ENCODE measurements around the gene RASA1.
A peak's percentile ranks its signal among the peaks of the same experiment; 100 is the strongest.
"Not testable (repeated sequence)": the region's sequence is repeated elsewhere in the genome, so short reads cannot be mapped to it uniquely, and the experiment has no call there.

Gene RASA1

DNA sequence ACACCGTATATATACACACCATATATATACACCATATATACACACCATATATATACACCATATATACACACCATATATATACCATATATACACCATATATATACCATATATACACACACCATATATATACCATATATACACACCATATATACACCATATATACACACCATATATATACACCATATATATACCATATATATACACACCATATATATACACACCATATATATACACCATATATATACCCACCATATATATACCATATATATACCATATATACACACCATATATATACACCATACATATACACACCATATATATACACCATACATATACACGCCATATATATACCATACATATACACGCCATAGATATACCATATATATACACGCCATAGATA, 19.6 kb downstream of the RASA1 start:
- FAIRE-seq: peak; percentile 90

DNA sequence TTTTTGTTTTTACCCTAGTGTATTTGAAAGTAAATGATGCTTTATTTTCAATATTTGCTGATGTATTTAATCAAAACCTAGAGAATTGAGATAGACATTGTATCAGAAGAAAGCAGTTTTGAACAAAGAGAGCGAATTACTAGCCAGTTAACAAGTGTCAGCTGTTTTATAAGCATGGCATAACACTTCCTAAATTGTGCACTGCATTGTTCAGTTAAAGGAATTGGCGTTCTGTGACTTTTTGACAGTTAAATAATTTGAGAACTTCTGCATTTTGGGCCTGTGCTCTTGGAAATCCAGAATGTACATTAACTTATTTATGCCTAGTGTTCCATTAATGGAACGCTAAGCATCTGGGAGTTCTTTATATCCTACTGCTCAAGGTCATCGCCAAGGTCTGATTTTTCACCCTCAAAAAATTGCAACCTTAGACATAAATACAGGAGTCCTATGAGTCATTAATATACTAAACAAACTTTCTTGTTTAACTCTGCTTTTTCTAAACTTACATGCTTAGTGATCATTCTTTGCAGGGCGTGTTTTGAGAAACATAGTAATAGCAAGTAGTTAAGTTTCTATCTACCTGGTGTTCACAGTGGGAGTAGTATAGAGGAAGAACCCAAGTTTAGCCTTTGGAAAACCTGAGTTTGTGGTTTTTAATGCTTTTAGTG, 31.1 kb downstream of the RASA1 start:
- no peak for FAIRE-seq

DNA sequence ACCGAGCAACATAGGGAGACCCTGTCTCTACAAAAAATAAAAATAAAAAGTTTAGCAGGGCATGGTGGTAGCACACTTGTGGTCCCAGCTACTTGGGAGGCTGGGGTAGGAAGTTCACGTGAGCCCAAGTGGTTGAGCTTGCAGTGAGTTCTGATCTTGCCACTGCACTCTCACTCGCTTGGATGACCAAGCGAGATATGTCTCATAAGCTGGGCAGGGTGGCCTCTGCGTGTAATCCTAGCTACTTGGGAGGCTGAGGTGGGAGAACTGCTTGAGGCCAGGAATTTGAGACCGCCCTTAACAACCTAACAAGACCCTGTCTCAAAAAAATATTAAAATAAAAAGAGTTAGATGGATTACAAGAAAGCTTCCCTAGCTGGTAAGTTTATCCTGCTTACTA, 32.5 kb downstream of the RASA1 start:
- FAIRE-seq: no peak

DNA sequence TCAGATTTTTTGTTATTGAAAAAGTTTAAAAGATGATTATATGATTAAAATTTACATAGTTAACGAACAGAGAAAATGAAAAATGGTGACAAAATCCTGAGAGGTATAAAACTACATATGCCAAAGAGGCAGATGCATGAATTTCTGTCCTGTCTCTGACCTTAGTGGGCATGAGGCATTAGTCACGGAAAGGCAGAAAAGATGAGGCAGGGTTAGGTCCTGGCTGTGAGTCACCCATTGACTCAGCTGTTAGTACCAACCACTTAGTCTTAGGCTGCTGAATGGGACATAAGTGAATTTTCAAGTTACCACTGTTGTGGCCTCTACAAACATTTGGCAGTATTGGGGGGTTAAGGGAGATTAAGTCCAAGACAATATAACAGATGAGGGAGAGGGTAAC, 33.1 kb downstream of the RASA1 start:
- FAIRE-seq: no peak

DNA sequence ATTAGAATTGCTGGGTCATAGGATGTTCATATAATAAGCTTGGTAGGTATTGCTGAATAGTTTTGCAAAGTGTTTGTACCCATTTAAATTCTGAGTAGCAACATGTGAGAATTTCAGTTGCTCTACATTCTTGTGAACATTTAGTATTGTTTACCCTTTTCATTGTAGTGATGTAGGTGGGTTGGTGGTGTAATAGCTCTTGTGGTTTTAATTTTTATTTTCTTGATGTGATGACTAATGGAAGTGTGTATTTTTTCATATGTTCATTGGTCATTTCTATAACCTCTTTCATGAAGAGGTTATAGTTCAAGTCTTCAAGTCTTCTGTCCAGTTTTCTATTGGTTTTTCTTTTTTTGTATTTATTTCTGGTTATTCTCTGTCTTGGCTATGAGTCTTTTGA, 34.4 kb downstream of the RASA1 start:
- no peak for FAIRE-seq

DNA sequence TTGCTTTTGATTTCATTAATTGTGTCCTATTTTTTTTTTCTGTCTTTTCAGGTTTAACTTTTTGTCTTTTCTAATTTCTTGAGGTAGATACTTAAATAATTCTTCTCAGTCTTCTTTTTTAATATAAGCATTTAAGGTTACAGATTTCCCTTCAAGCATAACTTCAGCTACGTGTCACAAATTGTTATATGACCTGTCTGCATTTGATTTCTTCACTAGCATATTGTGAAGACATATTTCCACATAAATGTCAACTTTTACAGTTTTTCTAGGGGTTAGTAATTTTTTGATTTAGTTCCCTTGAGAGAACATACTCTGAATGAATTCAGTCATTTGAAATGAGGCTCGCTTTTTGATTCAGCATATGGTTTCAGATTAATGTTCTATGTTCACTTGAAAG, 35.6 kb downstream of the RASA1 start:
- no peak for FAIRE-seq

DNA sequence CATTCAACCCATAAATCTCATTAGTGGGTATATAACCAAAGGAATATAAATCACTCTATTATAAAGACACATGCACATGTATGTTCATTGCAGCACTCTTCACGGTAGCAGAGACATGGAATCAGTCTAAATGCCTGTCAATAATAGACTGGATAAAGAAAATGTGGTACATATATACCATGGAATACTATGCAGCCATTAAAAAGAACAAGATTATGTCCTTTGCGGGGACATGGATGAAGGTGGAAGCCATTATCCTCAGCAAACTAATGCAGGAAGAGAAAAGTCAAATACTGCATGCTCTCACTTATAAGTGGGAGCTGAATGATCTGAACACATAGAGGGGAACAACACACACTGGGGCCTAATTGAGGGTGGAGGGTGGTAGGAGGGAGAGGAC, 38.4 kb downstream of the RASA1 start:
- not testable (repeated sequence) for FAIRE-seq

DNA sequence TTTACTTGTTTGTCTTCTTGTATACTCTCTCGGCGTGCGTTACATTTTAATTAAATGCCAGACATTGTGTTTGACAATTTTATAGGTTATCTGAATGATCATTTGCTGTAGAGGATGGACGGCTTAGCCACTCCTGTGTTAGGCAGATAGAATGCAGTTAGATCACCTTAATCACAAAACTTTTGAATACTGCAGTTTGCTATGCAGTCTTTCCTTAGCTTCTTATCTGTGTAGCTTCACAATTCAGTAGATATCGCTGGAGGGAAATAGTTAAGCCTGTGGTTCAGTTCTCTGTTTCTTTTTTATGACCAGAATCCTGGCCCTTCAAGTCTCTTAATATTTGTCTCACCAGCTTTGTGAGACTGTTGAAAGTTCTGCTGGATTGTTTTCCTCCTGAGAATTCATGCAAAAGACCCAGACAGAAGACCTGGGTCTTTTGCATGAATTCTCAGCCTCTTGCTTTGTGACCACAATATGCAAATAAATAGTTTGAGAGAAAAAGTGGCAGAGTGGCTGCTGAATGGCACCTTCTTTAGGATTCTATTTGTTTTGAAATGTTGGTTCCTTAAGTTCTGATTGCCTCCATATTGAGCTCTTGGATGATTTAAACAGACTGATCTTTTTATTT, 40.2 kb downstream of the RASA1 start:
- FAIRE-seq: no peak

DNA sequence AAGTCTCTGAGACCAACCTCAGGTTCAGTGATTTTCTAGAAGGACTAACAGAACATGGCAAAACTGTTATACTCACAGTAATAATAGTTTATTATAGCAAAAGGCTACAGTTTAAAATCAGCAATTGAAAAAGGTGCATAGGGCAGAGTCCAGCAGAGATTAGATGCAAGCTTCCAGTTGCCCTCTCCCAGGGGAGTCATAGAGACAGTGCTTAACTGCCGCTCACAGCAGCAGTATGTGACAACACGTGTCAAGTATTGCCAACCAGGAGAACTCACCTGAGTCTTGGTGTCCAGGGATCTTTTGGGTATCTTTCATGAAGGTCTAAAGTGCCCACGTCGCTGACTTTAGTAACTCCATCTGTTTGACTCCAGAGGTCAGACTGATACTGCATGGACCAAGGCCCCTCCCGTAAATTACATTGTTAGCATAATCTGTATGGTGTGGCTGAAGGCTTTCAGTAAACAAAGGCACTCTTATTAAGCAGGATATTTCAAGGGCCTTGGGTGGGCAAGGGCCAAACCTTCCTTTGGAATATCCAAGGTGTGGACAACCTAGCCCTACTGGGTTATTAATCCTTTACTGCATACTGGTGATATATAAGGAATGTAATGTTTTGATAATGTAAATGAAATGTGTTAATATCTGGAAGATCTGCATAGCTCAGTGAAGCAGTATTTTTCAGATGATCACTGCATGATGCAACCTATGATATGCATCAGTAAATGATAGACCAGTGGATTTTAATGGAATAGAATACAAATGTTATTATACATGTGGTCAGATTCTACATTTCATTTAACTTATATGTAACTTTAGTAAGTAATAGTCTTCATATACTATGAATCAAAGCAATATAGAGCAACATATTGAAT, 44.0 kb downstream of the RASA1 start:
- FAIRE-seq: no peak

DNA sequence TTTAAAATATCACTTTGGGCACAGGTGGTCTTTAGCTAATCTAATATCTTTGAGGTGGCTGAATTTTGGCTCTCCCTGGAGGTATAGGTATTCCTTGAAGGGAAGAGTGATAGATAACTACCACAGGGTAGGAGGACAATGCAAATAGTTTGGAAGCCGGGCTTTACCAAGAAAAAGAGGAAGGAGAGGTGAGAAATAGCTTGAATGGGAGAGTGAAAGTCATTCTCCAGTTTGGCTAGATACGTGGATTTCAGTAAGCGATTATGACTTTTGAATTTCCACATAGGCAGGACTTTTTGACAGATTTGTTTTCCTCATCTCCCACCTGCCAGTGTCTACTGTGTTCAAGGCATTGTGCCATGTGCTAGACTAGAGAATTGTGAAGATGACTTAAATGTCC, 45.5 kb downstream of the RASA1 start:
- no peak for FAIRE-seq

DNA sequence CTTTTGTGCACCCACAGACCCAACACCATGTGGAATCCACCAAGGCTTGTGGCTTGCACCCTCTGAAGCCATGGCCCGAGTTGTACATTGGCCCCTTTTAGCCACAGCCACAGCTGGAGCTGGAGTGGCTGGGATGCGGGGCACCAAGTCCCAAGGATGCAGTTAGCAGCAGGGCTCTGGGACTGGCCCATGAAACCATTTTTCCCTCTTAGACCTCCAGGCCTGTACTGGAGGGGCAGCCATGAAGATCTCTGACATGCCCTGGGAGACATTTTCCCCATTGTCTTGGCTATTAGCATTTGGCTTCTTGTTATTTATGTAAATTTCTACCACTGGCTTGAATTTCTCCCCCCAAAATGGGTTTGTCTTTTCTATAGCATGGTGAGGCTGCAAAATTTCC, 51.8 kb downstream of the RASA1 start:
- FAIRE-seq: no peak

DNA sequence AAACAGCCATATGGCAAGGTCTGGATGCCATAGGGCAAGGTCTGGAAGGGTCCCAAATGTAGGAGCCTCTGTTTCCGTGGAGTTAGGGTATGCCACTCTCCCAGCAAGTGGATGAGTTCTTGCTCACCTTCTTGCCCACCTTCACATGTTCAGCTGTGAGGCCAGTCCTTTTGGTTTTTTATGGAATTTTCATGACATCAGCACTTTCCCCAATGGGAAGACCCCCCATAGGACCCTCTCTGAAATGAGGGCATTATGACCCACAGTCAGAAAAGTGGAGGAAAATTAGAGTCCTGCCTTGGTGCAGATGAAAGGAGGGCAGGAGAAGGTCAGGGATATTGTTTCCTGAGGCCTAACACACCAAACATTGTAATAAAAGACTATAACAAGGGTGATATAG, 53.9 kb downstream of the RASA1 start:
- FAIRE-seq: no peak

DNA sequence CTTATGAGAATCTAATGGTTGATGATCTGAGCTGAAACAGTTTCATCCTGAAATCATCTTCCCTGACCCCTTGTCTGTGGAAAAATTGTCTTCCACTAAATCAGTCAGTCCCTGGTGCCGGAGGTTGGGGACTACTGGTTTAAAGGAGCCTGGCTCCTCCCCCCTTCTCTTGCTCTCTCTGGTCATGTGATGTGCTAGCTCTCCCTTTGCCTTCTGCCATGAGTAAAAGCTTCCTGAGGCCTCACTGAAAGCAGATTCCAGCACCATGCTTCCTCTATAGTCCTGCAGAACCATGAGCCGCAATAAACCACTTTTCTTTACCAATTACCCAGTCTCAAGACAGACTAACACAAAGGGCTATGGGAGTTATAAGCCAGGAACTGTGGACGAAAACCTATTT, 54.7 kb downstream of the RASA1 start:
- no peak for FAIRE-seq

DNA sequence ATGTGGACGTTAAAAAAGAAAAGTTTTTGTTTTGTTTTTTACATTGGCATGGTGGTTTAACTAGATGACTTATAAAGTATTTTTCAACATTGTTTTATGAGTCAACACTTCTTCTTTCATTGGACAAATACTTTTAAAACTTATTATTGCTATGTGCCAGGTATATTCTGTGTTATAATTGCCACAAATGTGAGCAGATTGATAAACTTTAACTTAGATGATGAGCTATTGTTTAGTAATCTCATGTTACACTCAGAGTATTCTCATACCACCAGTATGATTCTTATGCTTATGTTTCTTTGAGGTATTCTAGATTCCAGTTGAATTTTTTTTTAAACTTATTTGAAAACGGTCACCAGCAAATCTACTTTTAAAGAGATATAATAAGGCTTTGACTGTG, 60.3 kb downstream of the RASA1 start:
- FAIRE-seq: no peak

DNA sequence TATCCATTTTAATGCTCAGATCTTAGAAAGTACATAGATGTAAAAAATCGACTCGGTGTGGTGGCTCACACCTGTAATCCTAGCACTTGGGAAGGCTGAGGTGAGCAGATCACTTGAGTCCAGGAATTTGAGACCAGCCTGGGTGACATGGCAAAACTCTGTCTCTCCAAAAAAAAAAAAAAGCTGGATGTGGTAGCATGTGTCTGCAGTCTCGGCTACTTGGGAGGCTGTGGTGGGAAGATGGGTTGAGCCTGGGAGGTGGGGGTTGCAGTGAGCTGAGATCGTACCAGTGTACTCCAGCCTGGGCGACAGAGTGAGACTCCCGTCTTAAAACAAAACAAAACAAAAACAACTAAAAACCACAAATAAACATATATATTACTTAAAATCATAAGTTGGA, 61.4 kb downstream of the RASA1 start:
- no peak for FAIRE-seq

DNA sequence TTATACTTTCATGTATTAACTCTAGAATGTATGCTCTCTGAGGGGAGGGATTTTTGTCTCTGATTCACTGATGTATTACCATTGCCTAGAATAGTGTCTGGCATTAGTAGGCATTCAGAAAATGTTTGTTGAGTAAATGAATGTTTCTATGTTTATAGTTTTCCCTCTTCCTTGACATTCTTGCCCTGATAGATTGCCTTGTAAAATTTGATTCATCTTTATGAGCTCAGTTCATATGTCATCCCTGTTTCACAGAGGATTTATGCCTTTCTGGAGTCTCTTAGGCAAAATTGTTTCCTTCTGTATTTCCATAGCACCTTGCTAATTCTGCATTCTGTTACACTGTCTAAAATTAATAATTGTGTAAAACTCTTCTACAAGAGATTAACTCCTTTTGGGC, 72.3 kb downstream of the RASA1 start:
- no peak for FAIRE-seq

DNA sequence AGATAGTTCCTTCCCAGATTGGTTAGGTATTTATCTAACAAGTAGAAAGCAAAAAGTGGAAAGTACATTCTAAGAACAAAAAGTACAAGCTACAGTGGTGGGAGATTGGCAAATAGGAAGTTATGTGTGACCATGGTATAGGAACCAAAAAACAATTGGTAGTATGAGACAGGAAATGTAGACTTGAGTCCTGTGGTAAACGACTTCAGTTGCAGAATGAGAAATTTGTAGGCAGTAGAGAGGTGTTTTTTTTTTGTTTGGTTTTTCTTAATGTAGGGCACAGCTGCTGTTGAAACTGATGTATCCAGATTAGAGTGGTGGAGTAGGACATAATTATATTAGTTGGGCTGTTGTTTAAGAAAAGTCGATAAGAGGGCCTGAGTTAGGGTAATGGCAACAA, 73.0 kb downstream of the RASA1 start:
- FAIRE-seq: no peak

DNA sequence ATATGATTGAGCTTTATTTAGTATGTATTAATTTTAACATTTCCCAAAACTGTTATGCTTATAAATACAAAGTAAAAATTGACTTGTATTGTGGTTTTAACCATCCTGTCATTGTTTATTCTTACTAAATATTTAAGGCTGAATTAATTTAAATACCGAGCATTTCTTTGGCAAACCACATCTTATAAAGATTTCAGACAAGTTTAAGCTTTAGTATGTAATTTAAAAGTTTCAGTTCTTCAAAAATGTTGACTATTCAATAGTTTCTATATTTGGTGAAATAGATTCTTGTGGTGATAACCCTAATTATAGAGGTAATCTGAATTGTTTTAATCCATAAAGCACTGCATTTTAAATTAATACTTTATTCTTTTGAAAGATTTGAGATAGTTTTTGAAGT, 79.6 kb downstream of the RASA1 start:
- peak; percentile 45 for FAIRE-seq

DNA sequence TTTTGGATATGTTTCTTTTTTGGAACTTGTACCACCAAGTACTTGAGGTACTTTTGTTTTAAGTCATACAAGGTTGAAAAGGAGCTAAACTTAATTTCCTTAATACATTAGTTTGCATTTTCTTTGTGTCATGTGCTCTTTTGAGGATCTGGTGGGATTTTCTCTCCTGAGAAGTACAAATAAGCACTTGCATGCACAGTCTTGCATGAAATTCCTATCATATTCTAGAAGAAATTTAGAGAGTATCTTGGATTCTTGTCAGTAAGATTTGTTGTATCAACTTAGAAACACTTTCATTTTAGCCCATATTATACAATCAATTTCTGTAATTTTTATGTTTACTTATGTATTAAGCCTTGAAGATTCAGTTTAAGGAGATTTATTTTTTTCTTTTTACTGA, 80.2 kb downstream of the RASA1 start:
- FAIRE-seq: no peak

DNA sequence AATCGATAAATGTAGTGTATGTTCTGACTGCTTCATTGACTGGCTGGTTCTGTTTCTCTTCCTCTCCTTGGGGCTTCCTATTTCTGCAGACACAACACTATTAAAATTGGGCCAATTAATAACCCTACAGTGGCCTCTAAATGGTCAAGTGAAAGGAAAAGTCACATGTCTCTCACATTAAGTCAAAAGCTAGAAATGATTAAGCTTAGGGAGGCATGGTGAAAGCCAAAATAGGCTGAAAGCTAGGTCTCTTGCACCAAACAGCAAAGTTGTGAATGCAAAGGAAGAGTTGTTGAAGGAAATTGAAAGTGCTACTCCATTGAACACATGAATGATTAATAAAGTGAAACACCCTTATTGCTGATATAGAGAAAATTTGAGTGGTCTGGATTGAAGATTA, 86.8 kb downstream of the RASA1 start:
- FAIRE-seq: no peak

DNA sequence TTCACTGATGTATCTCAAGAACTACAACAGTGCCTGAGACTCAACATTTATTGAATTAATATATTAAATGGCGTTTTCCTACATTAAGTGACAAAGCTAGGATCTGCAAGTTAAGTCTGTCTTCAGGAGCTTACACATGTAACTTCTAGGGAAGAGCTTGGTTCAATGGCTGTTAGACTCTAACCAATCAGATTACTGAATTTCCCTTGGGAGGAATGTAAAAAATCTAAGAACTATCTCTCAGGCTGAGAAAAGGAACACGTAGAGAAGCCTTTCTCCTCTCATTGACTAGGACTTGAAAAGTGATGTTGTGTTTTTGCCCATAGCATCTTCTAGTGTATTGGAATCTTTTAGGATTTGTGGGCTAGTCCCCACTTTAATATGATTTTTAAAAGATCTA, 91.4 kb downstream of the RASA1 start:
- FAIRE-seq: no peak

DNA sequence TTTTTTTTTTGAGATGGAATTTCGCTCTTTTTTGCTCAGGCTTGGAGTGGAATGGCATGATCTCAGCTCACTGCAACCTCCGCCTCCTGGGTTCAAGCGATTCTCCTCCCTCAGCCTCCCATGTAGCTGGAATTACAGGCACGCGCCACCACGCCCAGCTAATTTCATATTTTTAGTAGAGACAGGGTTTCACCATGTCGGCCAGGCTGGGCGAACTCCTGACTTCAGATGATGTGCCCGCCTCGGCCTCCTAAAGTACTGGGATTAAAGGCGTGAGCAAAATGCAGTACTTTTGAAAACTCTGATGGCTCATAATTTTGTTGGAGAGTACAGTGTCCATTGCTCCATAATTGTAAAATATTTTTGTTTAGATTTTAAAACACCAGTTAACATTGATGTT, 92.4 kb downstream of the RASA1 start:
- no peak for FAIRE-seq

DNA sequence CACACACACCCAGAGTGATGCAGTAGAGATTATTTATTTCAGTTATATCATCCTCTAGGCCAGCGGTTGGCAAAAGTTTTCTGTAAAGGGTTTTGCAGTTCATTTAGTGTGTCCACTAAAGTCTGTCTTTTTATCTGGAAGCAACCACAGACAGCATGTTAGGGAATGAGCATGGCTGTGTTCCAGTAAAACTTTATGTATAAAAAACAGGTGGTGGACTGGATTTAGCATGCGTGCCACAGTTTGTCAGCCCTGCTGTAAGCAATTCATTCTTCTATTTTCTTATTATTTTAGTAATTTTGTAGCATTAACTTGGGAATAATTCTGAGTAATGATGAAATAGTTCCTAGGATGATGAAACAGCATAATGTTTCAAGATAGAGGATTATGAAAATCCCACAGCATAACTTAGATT, 93.4 kb downstream of the RASA1 start:
- no peak for FAIRE-seq

DNA sequence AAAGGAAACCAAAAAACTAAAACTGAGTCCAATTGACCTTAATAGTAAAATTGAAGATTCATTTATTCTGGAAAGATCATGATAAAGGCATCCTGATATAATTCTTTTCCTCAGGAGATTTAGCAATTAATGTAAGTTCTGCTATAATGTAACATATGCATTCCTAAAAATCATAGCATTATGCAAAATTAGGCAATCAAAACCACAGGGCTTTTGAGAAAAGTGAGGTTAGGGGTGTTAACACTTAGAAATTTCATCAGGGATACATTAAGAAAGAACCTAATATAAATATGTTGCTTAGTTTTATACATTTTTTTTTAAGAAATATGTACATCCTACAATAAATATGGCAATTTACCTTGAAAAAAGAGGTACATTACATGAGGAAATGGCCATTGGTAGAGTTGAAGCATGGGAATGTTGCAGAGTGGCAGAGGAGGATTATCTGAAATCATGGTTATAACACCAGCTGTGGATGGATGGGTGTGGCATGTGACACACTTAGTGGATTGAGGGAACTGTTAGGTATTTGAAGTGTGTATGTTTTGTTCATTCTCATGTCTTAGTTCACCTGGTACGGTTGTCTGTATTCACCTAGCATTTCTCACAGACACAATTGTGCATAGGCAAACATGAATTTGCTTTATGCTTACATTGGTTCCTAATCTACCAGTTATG, 94.0 kb downstream of the RASA1 start:
- FAIRE-seq: no peak
